Osteoblast (primary cell): ENCODE data around the gene EDC4. TPM values are rescaled to one million over a fixed set of nuclear protein-coding genes. Genes with fewer than 3 reads are reported as not detected.
A peak's percentile ranks its signal among the peaks of the same experiment; 100 is the strongest.

ENCODE experiments used
- DNase-seq: peaks from one replicate; pipeline ENCODE4 v3.0.0; 2011; ENCODE audit warnings: low spot score, mixed read lengths; ENCODE audit not compliant: insufficient read length; ENCODE audit errors: missing footprints
- H2AFZ ChIP-seq: 2 replicates; pipeline ENCODE4 v1.6.0; 2011; ENCODE audit warnings: mild to moderate bottlenecking, low read length
- H3K27ac ChIP-seq: 2 replicates; pipeline ENCODE4 v1.5.1; 2011; ENCODE audit warnings: mild to moderate bottlenecking, low read depth, low read length, moderate library complexity
- H3K27me3 ChIP-seq: 2 replicates; pipeline ENCODE4 v1.6.0; 2012; ENCODE audit warnings: mild to moderate bottlenecking, control low read depth, inconsistent platforms, low read length, moderate library complexity; ENCODE audit not compliant: insufficient read depth
- H3K36me3 ChIP-seq: 2 replicates; pipeline ENCODE4 v1.5.1; 2011; ENCODE audit warnings: mild to moderate bottlenecking, low read length, control low read depth, moderate library complexity; ENCODE audit not compliant: insufficient read depth
- H3K4me1 ChIP-seq: 2 replicates; pipeline ENCODE4 v1.5.1; 2011; ENCODE audit warnings: mild to moderate bottlenecking, low read length, control low read depth, moderate library complexity; ENCODE audit not compliant: insufficient read depth
- H3K4me2 ChIP-seq: 2 replicates; pipeline ENCODE4 v1.6.0; 2011; ENCODE audit warnings: mild to moderate bottlenecking, low read length; ENCODE audit not compliant: insufficient read depth
- H3K4me3 ChIP-seq: fragments of 200-600 bp; sonication (generic); 3 replicates; pipeline ENCODE4 v1.5.1; 2012; ENCODE audit warnings: mild to moderate bottlenecking, low read length, inconsistent platforms; ENCODE audit not compliant: insufficient read depth
- H3K79me2 ChIP-seq: 2 replicates; pipeline ENCODE4 v1.6.0; 2012; ENCODE audit warnings: mild to moderate bottlenecking, low read length, control low read depth, inconsistent platforms; ENCODE audit not compliant: insufficient read depth
- H3K9me3 ChIP-seq: 2 replicates; pipeline ENCODE4 v1.5.1; 2011; ENCODE audit warnings: low read depth, low read length, control low read depth
- H4K20me1 ChIP-seq: 2 replicates; pipeline ENCODE4 v1.6.0; 2012; ENCODE audit warnings: mild to moderate bottlenecking, low read length, control low read depth; ENCODE audit not compliant: insufficient read depth
- CTCF ChIP-seq: IDR thresholded peaks from 2 replicates; pipeline ENCODE4 v1.5.1; 2011; ENCODE audit warnings: mild to moderate bottlenecking, low read depth, low read length, moderate library complexity; ENCODE audit errors: extremely low read depth
- total RNA-seq: library from RNA; depleted of rRNA; stranded (reverse); fragments of >200 nt; gene quantifications from 2 replicates; pipeline ENCODE4 v1.2.3, GENCODE V29; 2012

Gene EDC4
- total RNA-seq, 1 donor = 60.8 TPM

- Histone ChIP-seq H3K36me3 (peaks cover 16% of the 10 kb centered on the region), H3K27ac (peak overlapping the region; percentile 65), H3K4me2 (peak overlapping the region; percentile 25), H3K79me2 (peaks cover 56% of the 10 kb centered on the region), H4K20me1 (peaks cover 69% of the 10 kb centered on the region), H3K4me1 (peaks cover 25% of the 10 kb centered on the region), H3K9me3 (no peaks in the 10 kb centered on the region), H2AFZ (no peak overlapping the region), H3K4me3 (no peak overlapping the region), H3K27me3 (no peaks in the 10 kb centered on the region)
- peak; percentile 97 for DNase-seq
- no peak for TF ChIP-seq CTCF
Observed at GRCh38 chr16:67917852-67918236, 45.0 kb downstream of the EDC4 start.

- Histone ChIP-seq H4K20me1 (peaks cover 78% of the 10 kb centered on the region), H2AFZ (no peak overlapping the region)
Observed at GRCh38 chr16:67919622-67920221, 46.9 kb downstream of the EDC4 start.

GRCh38 chr16:67922221-67922620 lies 49.4 kb downstream of the EDC4 start:
- no peak for TF ChIP-seq CTCF
- H3K4me3 ChIP-seq = no peak overlapping the region
- no peak overlapping the region for H2AFZ ChIP-seq
- H4K20me1 ChIP-seq = peaks cover 76% of the 10 kb centered on the region
- H3K4me1 ChIP-seq = peaks cover 26% of the 10 kb centered on the region
- H3K27ac ChIP-seq = no peak overlapping the region
- H3K79me2 ChIP-seq = peaks cover 56% of the 10 kb centered on the region
- H3K9me3 ChIP-seq = no peaks in the 10 kb centered on the region
- H3K36me3 ChIP-seq = peaks cover 14% of the 10 kb centered on the region
- DNase-seq = no peak
- H3K27me3 ChIP-seq = no peaks in the 10 kb centered on the region
- no peak overlapping the region for H3K4me2 ChIP-seq

More at GRCh38 chr16:67919622-67920221, 46.9 kb downstream of the EDC4 start:
- Histone ChIP-seq H3K9me3 (no peaks in the 10 kb centered on the region), H3K36me3 (peaks cover 20% of the 10 kb centered on the region), H3K4me3 (no peak overlapping the region), H3K4me2 (no peak overlapping the region), H3K27ac (no peak overlapping the region), H3K4me1 (peaks cover 25% of the 10 kb centered on the region), H3K27me3 (no peaks in the 10 kb centered on the region), H3K79me2 (peaks cover 69% of the 10 kb centered on the region)
- TF ChIP-seq CTCF = no peak
- no peak for DNase-seq

GRCh38 chr16:67922740-67923139 lies 49.9 kb downstream of the EDC4 start:
- peaks cover 76% of the 10 kb centered on the region for H4K20me1 ChIP-seq
- peaks cover 56% of the 10 kb centered on the region for H3K79me2 ChIP-seq
- DNase-seq = peak; percentile 49
- peaks cover 21% of the 10 kb centered on the region for H3K4me1 ChIP-seq
- no peak overlapping the region for H3K27ac ChIP-seq
- no peaks in the 10 kb centered on the region for H3K27me3 ChIP-seq
- H3K4me2 ChIP-seq = no peak overlapping the region
- TF ChIP-seq CTCF = no peak
- peaks cover 19% of the 10 kb centered on the region for H3K36me3 ChIP-seq
- H3K4me3 ChIP-seq = no peak overlapping the region
- H3K9me3 ChIP-seq = no peaks in the 10 kb centered on the region
- no peak overlapping the region for H2AFZ ChIP-seq
